ENCODE results near the gene SHROOM3. TPM values are rescaled to one million over a fixed set of nuclear protein-coding genes. Genes with fewer than 3 reads are reported as not detected.
A peak's percentile ranks its signal among the peaks of the same experiment; 100 is the strongest.

Gene SHROOM3
- total and polyA plus RNA-seq, 7 donors = 5.1 to 71.0 (median 28.2) TPM

DNA sequence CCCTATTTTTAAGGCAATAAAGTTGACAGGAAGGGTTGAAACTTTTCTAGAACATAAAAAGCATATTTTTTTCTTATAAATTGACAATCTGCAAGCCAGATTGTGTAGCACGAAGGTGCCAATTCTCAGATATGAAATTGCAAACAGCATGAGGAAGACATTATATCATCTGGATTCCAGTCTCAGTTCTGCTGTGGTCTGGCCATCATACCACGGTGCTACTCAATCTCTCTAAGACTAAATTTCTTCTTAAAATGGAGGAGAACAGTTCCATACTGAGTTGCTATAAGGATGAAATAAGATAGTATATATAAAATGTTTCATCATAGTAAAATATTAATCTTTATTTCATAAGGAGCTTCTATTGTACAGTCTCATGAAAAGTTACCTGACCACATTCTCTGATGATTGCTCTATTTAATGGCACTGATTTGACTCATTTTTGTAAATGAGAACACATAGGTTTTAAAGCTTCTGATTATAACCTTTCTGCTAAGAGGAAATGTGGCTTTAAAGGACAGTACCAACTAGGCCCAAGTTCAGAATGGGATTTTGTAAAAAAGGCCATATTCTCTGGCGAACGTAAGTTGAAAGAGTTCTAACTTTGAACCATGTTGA, 127.9 kb downstream of the SHROOM3 start:
- DNase-seq = no peak
- peaks cover 0 to 33% (median 24%) of the 10 kb centered on the region in 4 donors for H3K4me1 ChIP-seq
- no peaks in the 10 kb centered on the region for H3K9me3 ChIP-seq
- H3K36me3 ChIP-seq = no peaks in the 10 kb centered on the region
- TF ChIP-seq EP300 (IDR thresholded peaks at IDR 0.05) (no peak), POLR2A (IDR thresholded peaks at IDR 0.05) (no peak), CTCF (IDR thresholded peaks at IDR 0.05) (no peak), POLR2AphosphoS5 (IDR thresholded peaks at IDR 0.05) (no peak)
- intact Hi-C loops (cut with DNase I) = no loop called here
- H3K27ac ChIP-seq = peak overlapping the region in 3 of 4 donors; percentile 8 to 63 (median 56)
- H3K4me3 ChIP-seq = no peak overlapping the region
- WGBS, 2 donors = 84 to 85% methylated on average over 4 of the region's 4 CpGs
- H3K27me3 ChIP-seq = no peaks in the 10 kb centered on the region

DNA sequence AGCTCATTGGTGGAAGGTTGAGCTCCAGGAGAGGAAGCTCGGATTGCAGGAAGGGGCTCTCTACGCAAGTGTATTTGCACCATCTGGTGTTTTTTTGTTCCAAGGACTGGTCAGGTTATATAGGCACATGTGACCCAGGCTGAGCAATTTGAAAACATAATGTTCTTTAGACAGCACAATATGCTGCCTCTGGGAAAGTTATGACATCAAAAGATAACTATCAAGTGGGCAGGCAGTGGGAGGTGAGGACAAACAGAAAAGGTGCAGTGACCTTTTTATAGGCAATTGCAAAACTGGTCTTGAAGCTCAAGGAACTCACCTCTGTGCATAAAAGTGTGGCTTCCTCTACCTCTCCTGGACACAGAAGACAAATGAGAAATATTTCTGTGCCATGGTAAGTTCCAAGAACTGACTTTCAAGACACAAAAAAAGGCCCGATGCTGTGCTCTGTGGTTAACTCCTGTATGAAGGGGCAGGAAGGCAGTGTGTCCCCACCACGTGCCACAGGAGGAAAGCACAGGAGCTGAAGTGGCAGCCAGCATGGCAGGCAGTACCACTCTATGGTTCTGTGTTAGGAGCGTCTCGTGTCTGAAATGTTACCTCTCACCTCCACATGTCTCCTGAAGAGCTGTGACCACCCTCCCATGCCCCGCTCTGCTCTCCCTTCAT, 128.6 kb downstream of the SHROOM3 start:
- no peak overlapping the region for H3K4me3 ChIP-seq
- peak overlapping the region in 2 of 4 donors; percentile 41 to 63 for H3K27ac ChIP-seq
- no peak for TF ChIP-seq POLR2AphosphoS5 (IDR thresholded peaks at IDR 0.05)
- no peak for TF ChIP-seq EP300 (IDR thresholded peaks at IDR 0.05)
- no peak for TF ChIP-seq POLR2A (IDR thresholded peaks at IDR 0.05)
- TF ChIP-seq CTCF (IDR thresholded peaks at IDR 0.05) = no peak
- no peaks in the 10 kb centered on the region for H3K27me3 ChIP-seq
- peaks cover 0 to 33% (median 24%) of the 10 kb centered on the region in 4 donors for H3K4me1 ChIP-seq
- no peaks in the 10 kb centered on the region for H3K9me3 ChIP-seq
- H3K36me3 ChIP-seq = no peaks in the 10 kb centered on the region
- no peak for DNase-seq
- intact Hi-C loops (cut with DNase I) = no loop called here
- WGBS, 2 donors = 78 to 85% methylated on average over 7 of the region's 7 CpGs

- Histone ChIP-seq H3K4me1 (peaks cover 0 to 33% (median 23%) of the 10 kb centered on the region in 4 donors), H3K27ac (peak overlapping the region in 2 of 4 donors; percentile 41 to 63), H3K27me3 (no peaks in the 10 kb centered on the region), H3K4me3 (no peak overlapping the region), H3K36me3 (no peaks in the 10 kb centered on the region), H3K9me3 (no peaks in the 10 kb centered on the region)
- TF ChIP-seq POLR2AphosphoS5 (IDR thresholded peaks at IDR 0.05) (no peak), EP300 (IDR thresholded peaks at IDR 0.05) (no peak), CTCF (IDR thresholded peaks at IDR 0.05) (no peak), POLR2A (IDR thresholded peaks at IDR 0.05) (no peak)
- no peak for DNase-seq
- WGBS, 2 donors = 87 to 96% methylated on average over 4 of the region's 4 CpGs
- intact Hi-C loops (cut with DNase I) = no loop called here
These were observed 129.3 kb downstream of the SHROOM3 start for GRCh38 chr4:76564123-76564915.

DNA sequence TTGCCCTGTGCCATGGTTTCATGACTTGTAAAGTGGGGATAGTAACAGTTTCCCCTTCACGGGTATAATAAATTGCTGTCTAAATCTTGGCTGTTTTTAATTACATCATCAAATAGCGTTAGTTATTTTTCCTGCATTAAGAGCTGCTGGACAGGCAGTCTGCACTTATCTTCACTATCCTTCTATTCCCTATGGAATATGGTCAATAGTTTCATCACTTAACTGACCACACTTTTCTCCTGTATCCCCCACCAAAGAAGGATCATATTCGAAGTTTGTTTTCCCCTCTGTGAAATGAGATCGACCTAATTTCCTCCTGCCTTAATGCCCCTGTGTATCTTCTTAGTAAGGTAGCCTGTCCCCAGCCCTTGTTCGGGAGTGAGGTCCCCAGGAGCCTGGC, 133.2 kb downstream of the SHROOM3 start:
- Histone ChIP-seq H3K27ac (peak overlapping the region in 1 of 4 donors; percentile 23), H3K36me3 (no peaks in the 10 kb centered on the region), H3K27me3 (no peaks in the 10 kb centered on the region), H3K4me3 (no peak overlapping the region), H3K9me3 (no peaks in the 10 kb centered on the region), H3K4me1 (peaks cover 0 to 21% (median 9%) of the 10 kb centered on the region in 4 donors)
- no peak for TF ChIP-seq EP300 (IDR thresholded peaks at IDR 0.05)
- no peak for TF ChIP-seq POLR2A (IDR thresholded peaks at IDR 0.05)
- no peak for TF ChIP-seq CTCF (IDR thresholded peaks at IDR 0.05)
- no peak for TF ChIP-seq POLR2AphosphoS5 (IDR thresholded peaks at IDR 0.05)
- intact Hi-C loops (cut with DNase I) = no loop called here
- DNase-seq = no peak
- 51 to 72% methylated on average over 5 of the region's 5 CpGs for WGBS, 2 donors
